BE2C (cell line): ENCODE results near the gene KSR1.

Experiments used
- DNase-seq: peaks from one replicate; pipeline ENCODE4 v3.0.0-alpha.2; 2020
- H3K27me3 ChIP-seq: fragments of 250-450 bp; sonication (Bioruptor Pico); 2 replicates; pipeline ENCODE4 v1.5.1; 2020; ENCODE audit warnings: mild to moderate bottlenecking
- H3K36me3 ChIP-seq: fragments of 250-450 bp; sonication (Bioruptor Pico); 2 replicates; pipeline ENCODE4 v1.5.1; 2020; ENCODE audit warnings: mild to moderate bottlenecking
- H3K4me1 ChIP-seq: fragments of 250-450 bp; sonication (Bioruptor Pico); 2 replicates; pipeline ENCODE4 v1.5.1; 2020
- H3K4me3 ChIP-seq: 2 replicates; pipeline ENCODE4 v1.5.1; 2011; ENCODE audit warnings: low read depth, low read length
- H3K9me3 ChIP-seq: fragments of 250-450 bp; sonication (Bioruptor Pico); 2 replicates; pipeline ENCODE4 v1.5.1; 2020
- CTCF ChIP-seq: IDR thresholded peaks from 2 replicates; pipeline ENCODE4 v1.5.1; 2012; ENCODE audit warnings: mild to moderate bottlenecking, low read depth, low read length

Gene KSR1

DNA sequence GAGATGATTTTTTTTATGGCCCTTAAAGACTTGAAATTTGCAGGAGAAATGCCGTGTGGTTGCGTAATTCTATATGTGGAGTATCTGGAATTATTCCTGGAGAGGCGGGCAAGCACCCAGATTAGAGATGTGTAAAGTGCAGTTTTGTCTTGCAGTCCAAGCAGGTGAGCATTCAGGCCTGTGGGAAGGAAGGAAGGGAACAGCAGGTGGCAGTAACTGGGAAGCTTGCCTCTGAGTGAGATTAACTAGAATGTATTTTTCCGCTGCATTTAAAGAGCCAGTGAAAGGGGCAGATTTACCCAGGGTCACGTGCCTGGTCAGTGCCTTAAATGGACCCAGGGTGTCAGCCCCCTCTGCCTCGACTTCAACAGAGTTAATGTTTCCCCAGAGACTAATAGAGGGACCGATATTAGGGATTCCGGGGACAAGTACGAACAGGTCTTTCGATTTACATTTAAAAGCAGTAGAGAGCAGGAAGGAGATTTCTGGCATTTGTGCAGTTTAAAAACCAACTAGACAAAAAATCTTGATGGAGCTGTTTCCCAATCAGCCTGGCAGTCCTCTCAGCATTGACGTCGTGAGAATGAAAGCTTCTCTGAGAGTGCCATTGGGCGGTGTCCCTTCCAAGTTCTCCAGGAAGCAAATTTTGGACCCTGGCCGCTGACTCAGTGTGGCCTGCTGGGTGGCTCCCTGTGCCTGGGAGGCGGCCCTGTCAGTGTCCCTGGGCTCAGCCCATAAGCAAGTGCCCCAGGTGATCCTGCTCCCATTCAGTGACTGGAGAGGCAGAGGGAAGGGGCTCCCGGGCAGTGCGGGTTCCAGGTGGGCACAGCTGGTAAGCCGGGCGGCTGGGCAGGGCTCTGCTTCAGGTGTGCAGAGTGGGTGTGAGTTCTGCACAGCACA, 38.2 kb downstream of the KSR1 start:
- no peaks in the 10 kb centered on the region for H3K27me3 ChIP-seq
- no peaks in the 10 kb centered on the region for H3K4me1 ChIP-seq
- no peak overlapping the region for H3K4me3 ChIP-seq
- TF ChIP-seq CTCF, result peak; percentile 29; the same call in 1 of the 2 replicates
- no peak for DNase-seq
- no peaks in the 10 kb centered on the region for H3K36me3 ChIP-seq
- no peaks in the 10 kb centered on the region for H3K9me3 ChIP-seq

GRCh38 chr17:27495460-27495859, 39.2 kb downstream of the KSR1 start:
- Histone ChIP-seq H3K9me3 (no peaks in the 10 kb centered on the region), H3K27me3 (no peaks in the 10 kb centered on the region), H3K4me1 (no peaks in the 10 kb centered on the region), H3K4me3 (no peak overlapping the region), H3K36me3 (no peaks in the 10 kb centered on the region)
- no peak for DNase-seq
- TF ChIP-seq CTCF, result no peak

- Histone ChIP-seq H3K4me1 (no peaks in the 10 kb centered on the region), H3K36me3 (no peaks in the 10 kb centered on the region), H3K9me3 (no peaks in the 10 kb centered on the region), H3K4me3 (no peak overlapping the region), H3K27me3 (no peaks in the 10 kb centered on the region)
- no peak for DNase-seq
- no peak for TF ChIP-seq CTCF
Measured at GRCh38 chr17:27496005-27496404, 39.8 kb downstream of the KSR1 start.

GRCh38 chr17:27496437-27496943, 40.2 kb downstream of the KSR1 start:
- Histone ChIP-seq H3K4me1 (no peaks in the 10 kb centered on the region), H3K27me3 (no peaks in the 10 kb centered on the region), H3K36me3 (no peaks in the 10 kb centered on the region), H3K9me3 (no peaks in the 10 kb centered on the region), H3K4me3 (no peak overlapping the region)
- DNase-seq, result no peak
- TF ChIP-seq CTCF, result no peak

- H3K4me3 ChIP-seq, result no peak overlapping the region
- DNase-seq, result no peak
- TF ChIP-seq CTCF, result no peak
- no peaks in the 10 kb centered on the region for H3K4me1 ChIP-seq
- H3K9me3 ChIP-seq, result no peaks in the 10 kb centered on the region
- H3K27me3 ChIP-seq, result no peaks in the 10 kb centered on the region
- no peaks in the 10 kb centered on the region for H3K36me3 ChIP-seq
Measured at GRCh38 chr17:27496971-27497370, 40.7 kb downstream of the KSR1 start.

DNA sequence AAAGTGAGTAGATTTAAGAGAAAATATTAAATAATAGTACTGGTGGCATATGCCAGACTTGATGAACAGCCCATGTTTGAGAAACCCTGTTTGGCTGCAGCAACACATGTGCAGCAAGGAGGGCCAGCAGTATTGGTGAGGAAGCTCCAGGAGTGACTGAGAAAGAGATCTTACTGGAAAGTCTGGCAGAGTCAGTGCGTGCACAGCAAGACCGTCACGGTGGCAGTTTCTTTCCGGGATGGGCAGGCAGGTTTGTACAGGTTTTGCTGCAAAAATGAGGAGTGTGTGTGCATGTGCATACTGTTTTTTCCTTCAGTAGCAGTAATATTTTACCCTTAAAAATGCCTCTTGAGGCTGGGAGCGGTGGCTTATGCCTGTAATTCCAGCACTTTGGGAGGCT, 41.4 kb downstream of the KSR1 start:
- no peak for TF ChIP-seq CTCF
- DNase-seq, result no peak
- no peaks in the 10 kb centered on the region for H3K9me3 ChIP-seq
- H3K36me3 ChIP-seq, result no peaks in the 10 kb centered on the region
- no peaks in the 10 kb centered on the region for H3K4me1 ChIP-seq
- no peak overlapping the region for H3K4me3 ChIP-seq
- H3K27me3 ChIP-seq, result no peaks in the 10 kb centered on the region
